OCI-LY7 (cell line): ENCODE data around the gene TRIM8.

Experiments used
- EZH2phosphoT487 ChIP-seq: fragments of 200-600 bp; sonication (generic); IDR thresholded peaks from 2 replicates; pipeline ENCODE4 v1.6.1; 2018; ENCODE audit warnings: low read depth, borderline replicate concordance, mild to moderate bottlenecking, mixed run types, antibody characterized with exemption, low read length, moderate library complexity, mixed read lengths
- TF ChIP-seq, protein P1 (sequence below): fragments of 200-600 bp; sonication (generic); conservative IDR thresholded peaks from 2 replicates; pipeline ENCODE4 v1.5.1; 2014; ENCODE audit warnings: mild to moderate bottlenecking, antibody characterized with exemption, low read length, moderate library complexity, mixed read lengths

DNA sequence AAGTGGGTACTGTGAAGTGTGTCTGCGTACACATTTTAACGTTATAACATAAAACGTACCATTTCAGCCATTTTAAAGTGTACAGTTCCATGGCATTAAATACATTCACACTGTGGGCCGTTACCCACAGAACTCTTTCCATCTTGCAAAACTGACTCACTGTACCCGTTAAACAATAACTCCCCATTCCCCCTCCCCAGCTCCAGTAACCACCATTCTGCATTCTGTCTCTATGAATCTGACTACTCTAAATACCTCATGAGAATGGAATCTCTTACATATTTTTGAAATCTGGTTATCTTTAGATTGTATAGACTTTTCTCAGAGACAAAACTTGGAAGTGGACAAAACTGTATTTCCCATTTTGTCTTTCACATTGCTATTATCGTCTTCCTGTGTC is 60.6 kb downstream of the TRIM8 start:
- TF ChIP-seq, protein P1, sequence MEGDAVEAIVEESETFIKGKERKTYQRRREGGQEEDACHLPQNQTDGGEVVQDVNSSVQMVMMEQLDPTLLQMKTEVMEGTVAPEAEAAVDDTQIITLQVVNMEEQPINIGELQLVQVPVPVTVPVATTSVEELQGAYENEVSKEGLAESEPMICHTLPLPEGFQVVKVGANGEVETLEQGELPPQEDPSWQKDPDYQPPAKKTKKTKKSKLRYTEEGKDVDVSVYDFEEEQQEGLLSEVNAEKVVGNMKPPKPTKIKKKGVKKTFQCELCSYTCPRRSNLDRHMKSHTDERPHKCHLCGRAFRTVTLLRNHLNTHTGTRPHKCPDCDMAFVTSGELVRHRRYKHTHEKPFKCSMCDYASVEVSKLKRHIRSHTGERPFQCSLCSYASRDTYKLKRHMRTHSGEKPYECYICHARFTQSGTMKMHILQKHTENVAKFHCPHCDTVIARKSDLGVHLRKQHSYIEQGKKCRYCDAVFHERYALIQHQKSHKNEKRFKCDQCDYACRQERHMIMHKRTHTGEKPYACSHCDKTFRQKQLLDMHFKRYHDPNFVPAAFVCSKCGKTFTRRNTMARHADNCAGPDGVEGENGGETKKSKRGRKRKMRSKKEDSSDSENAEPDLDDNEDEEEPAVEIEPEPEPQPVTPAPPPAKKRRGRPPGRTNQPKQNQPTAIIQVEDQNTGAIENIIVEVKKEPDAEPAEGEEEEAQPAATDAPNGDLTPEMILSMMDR: no peak
- no peak for TF ChIP-seq EZH2phosphoT487
